Stomach (tissue), 4 donors: ENCODE results near the gene KIF18B.

ENCODE experiments used
- EP300 ChIP-seq: sonication (generic); formaldehyde crosslinking; IDR thresholded peaks from one replicate; pipeline ENCODE4 v1.6.1; 2017; ENCODE audit warnings: antibody characterized with exemption
- POLR2A ChIP-seq, 4 donors: fragments of 450-650 bp; IDR thresholded peaks; one replicate each; pipeline ENCODE4 v1.6.1; 2016; ENCODE audit warnings: antibody characterized with exemption in 4 of 4, control low read depth in 2 of 4, mild to moderate bottlenecking in 1 of 4, moderate library complexity in 1 of 4
- POLR2AphosphoS5 ChIP-seq, 3 donors: sonication (generic); formaldehyde crosslinking; IDR thresholded peaks; one replicate each; pipeline ENCODE4 v1.6.1; 2016; ENCODE audit warnings: antibody characterized with exemption in 3 of 3
- TF ChIP-seq, protein P1 (sequence below), 7 experiments: fragments of 450-650 bp in 4 of 7; fragments of 200-600 bp in 3 of 7; sonication (generic) in 3 of 7; IDR thresholded peaks; one replicate each; pipeline ENCODE4 v1.5.1; 2016 to 2019; ENCODE audit warnings: antibody characterized with exemption in 7 of 7, control low read depth in 2 of 7, mild to moderate bottlenecking in 1 of 7

DNA sequence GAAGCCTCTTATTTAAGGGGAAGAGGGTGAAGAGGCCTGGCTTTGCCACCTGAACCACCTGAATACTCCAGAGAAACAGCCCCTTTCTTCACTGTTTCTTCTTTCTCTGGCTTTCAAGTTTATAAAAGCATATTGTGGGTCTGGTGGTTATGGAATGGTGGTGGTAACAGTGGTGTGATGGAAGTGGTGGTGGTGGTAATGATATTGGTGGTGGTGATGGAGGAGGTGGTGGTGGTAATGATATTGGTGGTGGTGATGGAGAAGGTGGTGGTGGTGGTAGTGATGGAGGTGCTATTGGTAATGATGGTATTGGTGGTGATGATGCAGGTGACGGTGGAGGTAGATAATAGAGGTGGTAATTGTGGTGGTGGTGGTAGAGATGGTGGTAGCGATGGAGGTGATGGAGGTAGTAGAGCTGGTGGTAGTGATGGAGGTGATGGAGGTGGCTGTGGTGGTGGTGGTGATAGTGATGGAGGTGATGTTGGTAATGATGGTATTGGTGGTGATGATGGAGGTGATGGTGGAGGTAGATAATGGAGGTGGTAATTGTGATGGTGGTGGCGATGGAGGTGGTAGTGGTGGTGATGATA lies 34.6 kb upstream of the KIF18B start:
- TF ChIP-seq, protein P1, sequence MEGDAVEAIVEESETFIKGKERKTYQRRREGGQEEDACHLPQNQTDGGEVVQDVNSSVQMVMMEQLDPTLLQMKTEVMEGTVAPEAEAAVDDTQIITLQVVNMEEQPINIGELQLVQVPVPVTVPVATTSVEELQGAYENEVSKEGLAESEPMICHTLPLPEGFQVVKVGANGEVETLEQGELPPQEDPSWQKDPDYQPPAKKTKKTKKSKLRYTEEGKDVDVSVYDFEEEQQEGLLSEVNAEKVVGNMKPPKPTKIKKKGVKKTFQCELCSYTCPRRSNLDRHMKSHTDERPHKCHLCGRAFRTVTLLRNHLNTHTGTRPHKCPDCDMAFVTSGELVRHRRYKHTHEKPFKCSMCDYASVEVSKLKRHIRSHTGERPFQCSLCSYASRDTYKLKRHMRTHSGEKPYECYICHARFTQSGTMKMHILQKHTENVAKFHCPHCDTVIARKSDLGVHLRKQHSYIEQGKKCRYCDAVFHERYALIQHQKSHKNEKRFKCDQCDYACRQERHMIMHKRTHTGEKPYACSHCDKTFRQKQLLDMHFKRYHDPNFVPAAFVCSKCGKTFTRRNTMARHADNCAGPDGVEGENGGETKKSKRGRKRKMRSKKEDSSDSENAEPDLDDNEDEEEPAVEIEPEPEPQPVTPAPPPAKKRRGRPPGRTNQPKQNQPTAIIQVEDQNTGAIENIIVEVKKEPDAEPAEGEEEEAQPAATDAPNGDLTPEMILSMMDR (IDR thresholded peaks at IDR 0.05): no peak
- TF ChIP-seq POLR2A (IDR thresholded peaks at IDR 0.05) (no peak), EP300 (no peak), POLR2AphosphoS5 (IDR thresholded peaks at IDR 0.05) (no peak)
